ENCODE measurements around the gene CLEC16A.

The CLEC16A gene

GRCh38 chr16:10968498-10968897 is 24.1 kb downstream of the CLEC16A start:
- Histone ChIP-seq H3K27me3 (ENCODE audit: control insufficient read depth, insufficient read depth, low read length) (no peaks in the 10 kb centered on the region), H3K27ac (ENCODE audit: low read length) (no peak overlapping the region), H3K4me1 (ENCODE audit: control insufficient read depth, insufficient read depth, low read length) (peaks cover 5% of the 10 kb centered on the region; the same call in 1 of the 2 replicates), H3K4me3 (ENCODE audit: low read length) (no peak overlapping the region), H3K9me3 (ENCODE audit: control insufficient read depth, insufficient read depth, low read length) (no peaks in the 10 kb centered on the region), H3K36me3 (ENCODE audit: control insufficient read depth, insufficient read depth, low read length) (no peaks in the 10 kb centered on the region)
- DNase-seq (ENCODE audit: low read depth, low spot score): no peak
- WGBS (ENCODE audit: insufficient coverage, insufficient read length): no CpG with 5 or more reads among the region's 3 CpGs

GRCh38 chr16:10969615-10970014 is 25.3 kb downstream of the CLEC16A start:
- no CpG with 5 or more reads among the region's 1 CpG for WGBS (ENCODE audit: insufficient coverage, insufficient read length)
- no peak for DNase-seq (ENCODE audit: low read depth, low spot score)
- Histone ChIP-seq H3K4me3 (ENCODE audit: low read length) (no peak overlapping the region), H3K4me1 (ENCODE audit: control insufficient read depth, insufficient read depth, low read length) (0 out of 2 replicates have a peak, but pooled peaks cover 1% of the 10 kb centered on the region), H3K27me3 (ENCODE audit: control insufficient read depth, insufficient read depth, low read length) (no peaks in the 10 kb centered on the region), H3K27ac (ENCODE audit: low read length) (no peak overlapping the region), H3K9me3 (ENCODE audit: control insufficient read depth, insufficient read depth, low read length) (no peaks in the 10 kb centered on the region), H3K36me3 (ENCODE audit: control insufficient read depth, insufficient read depth, low read length) (no peaks in the 10 kb centered on the region)

- H3K36me3 ChIP-seq (ENCODE audit: control insufficient read depth, insufficient read depth, low read length): no peaks in the 10 kb centered on the region
- no CpG with 5 or more reads among the region's 2 CpGs for WGBS (ENCODE audit: insufficient coverage, insufficient read length)
- H3K4me1 ChIP-seq (ENCODE audit: control insufficient read depth, insufficient read depth, low read length): 0 out of 2 replicates have a peak, but pooled peaks cover 1% of the 10 kb centered on the region
Observed at GRCh38 chr16:10970065-10970464, 25.7 kb downstream of the CLEC16A start.

GRCh38 chr16:10971560-10971961 is 27.2 kb downstream of the CLEC16A start:
- no CpG with 5 or more reads among the region's 3 CpGs for WGBS (ENCODE audit: insufficient coverage, insufficient read length)
- H3K27ac ChIP-seq (ENCODE audit: low read length): no peak overlapping the region
- H3K36me3 ChIP-seq (ENCODE audit: control insufficient read depth, insufficient read depth, low read length): no peaks in the 10 kb centered on the region
- no peaks in the 10 kb centered on the region for H3K9me3 ChIP-seq (ENCODE audit: control insufficient read depth, insufficient read depth, low read length)
- no peak overlapping the region for H3K4me3 ChIP-seq (ENCODE audit: low read length)
- peak; percentile 50 for DNase-seq (ENCODE audit: low read depth, low spot score)
- no peaks in the 10 kb centered on the region for H3K27me3 ChIP-seq (ENCODE audit: control insufficient read depth, insufficient read depth, low read length)
- H3K4me1 ChIP-seq (ENCODE audit: control insufficient read depth, insufficient read depth, low read length): 0 out of 2 replicates have a peak, but pooled peaks cover 1% of the 10 kb centered on the region

More at GRCh38 chr16:10970065-10970464, 25.7 kb downstream of the CLEC16A start:
- Histone ChIP-seq H3K27me3 (ENCODE audit: control insufficient read depth, insufficient read depth, low read length) (no peaks in the 10 kb centered on the region), H3K27ac (ENCODE audit: low read length) (no peak overlapping the region), H3K9me3 (ENCODE audit: control insufficient read depth, insufficient read depth, low read length) (no peaks in the 10 kb centered on the region), H3K4me3 (ENCODE audit: low read length) (no peak overlapping the region)
- no peak for DNase-seq (ENCODE audit: low read depth, low spot score)

GRCh38 chr16:10972108-10972818 is 27.9 kb downstream of the CLEC16A start:
- Histone ChIP-seq H3K4me3 (ENCODE audit: low read length) (no peak overlapping the region), H3K27ac (ENCODE audit: low read length) (no peak overlapping the region), H3K27me3 (ENCODE audit: control insufficient read depth, insufficient read depth, low read length) (no peaks in the 10 kb centered on the region), H3K9me3 (ENCODE audit: control insufficient read depth, insufficient read depth, low read length) (no peaks in the 10 kb centered on the region), H3K36me3 (ENCODE audit: control insufficient read depth, insufficient read depth, low read length) (no peaks in the 10 kb centered on the region), H3K4me1 (ENCODE audit: control insufficient read depth, insufficient read depth, low read length) (0 out of 2 replicates have a peak, but pooled peaks cover 1% of the 10 kb centered on the region)
- no peak for DNase-seq (ENCODE audit: low read depth, low spot score)
- WGBS (ENCODE audit: insufficient coverage, insufficient read length): no CpG with 5 or more reads among the region's 4 CpGs

GRCh38 chr16:10972819-10973464 is 28.6 kb downstream of the CLEC16A start:
- H3K9me3 ChIP-seq (ENCODE audit: control insufficient read depth, insufficient read depth, low read length): no peaks in the 10 kb centered on the region
- H3K4me3 ChIP-seq (ENCODE audit: low read length): no peak overlapping the region
- no peak for DNase-seq (ENCODE audit: low read depth, low spot score)
- no peaks in the 10 kb centered on the region for H3K36me3 ChIP-seq (ENCODE audit: control insufficient read depth, insufficient read depth, low read length)
- H3K4me1 ChIP-seq (ENCODE audit: control insufficient read depth, insufficient read depth, low read length): 0 out of 2 replicates have a peak, but pooled peaks cover 1% of the 10 kb centered on the region
- H3K27ac ChIP-seq (ENCODE audit: low read length): no peak overlapping the region
- WGBS (ENCODE audit: insufficient coverage, insufficient read length): no CpG with 5 or more reads among the region's 12 CpGs
- no peaks in the 10 kb centered on the region for H3K27me3 ChIP-seq (ENCODE audit: control insufficient read depth, insufficient read depth, low read length)

GRCh38 chr16:10976634-10977033 is 32.3 kb downstream of the CLEC16A start:
- WGBS (ENCODE audit: insufficient coverage, insufficient read length): no CpG with 5 or more reads among the region's 3 CpGs
- no peaks in the 10 kb centered on the region for H3K36me3 ChIP-seq (ENCODE audit: control insufficient read depth, insufficient read depth, low read length)
- no peak for DNase-seq (ENCODE audit: low read depth, low spot score)
- H3K27me3 ChIP-seq (ENCODE audit: control insufficient read depth, insufficient read depth, low read length): no peaks in the 10 kb centered on the region
- no peak overlapping the region for H3K27ac ChIP-seq (ENCODE audit: low read length)
- 0 out of 2 replicates have a peak, but pooled peaks cover under 1% of the 10 kb centered on the region for H3K4me1 ChIP-seq (ENCODE audit: control insufficient read depth, insufficient read depth, low read length)
- H3K9me3 ChIP-seq (ENCODE audit: control insufficient read depth, insufficient read depth, low read length): no peaks in the 10 kb centered on the region
- H3K4me3 ChIP-seq (ENCODE audit: low read length): no peak overlapping the region

- Histone ChIP-seq H3K27ac (ENCODE audit: low read length) (no peak overlapping the region), H3K9me3 (ENCODE audit: control insufficient read depth, insufficient read depth, low read length) (no peaks in the 10 kb centered on the region), H3K4me1 (ENCODE audit: control insufficient read depth, insufficient read depth, low read length) (no peaks in the 10 kb centered on the region), H3K4me3 (ENCODE audit: low read length) (no peak overlapping the region), H3K27me3 (ENCODE audit: control insufficient read depth, insufficient read depth, low read length) (no peaks in the 10 kb centered on the region), H3K36me3 (ENCODE audit: control insufficient read depth, insufficient read depth, low read length) (no peaks in the 10 kb centered on the region)
- DNase-seq (ENCODE audit: low read depth, low spot score): no peak
- WGBS (ENCODE audit: insufficient coverage, insufficient read length): no CpG with 5 or more reads among the region's 6 CpGs
Observed at GRCh38 chr16:10978124-10978523, 33.8 kb downstream of the CLEC16A start.

- no peak for DNase-seq (ENCODE audit: low read depth, low spot score)
- Histone ChIP-seq H3K4me3 (ENCODE audit: low read length) (no peak overlapping the region), H3K36me3 (ENCODE audit: control insufficient read depth, insufficient read depth, low read length) (no peaks in the 10 kb centered on the region), H3K9me3 (ENCODE audit: control insufficient read depth, insufficient read depth, low read length) (no peaks in the 10 kb centered on the region), H3K27ac (ENCODE audit: low read length) (no peak overlapping the region), H3K4me1 (ENCODE audit: control insufficient read depth, insufficient read depth, low read length) (no peaks in the 10 kb centered on the region), H3K27me3 (ENCODE audit: control insufficient read depth, insufficient read depth, low read length) (no peaks in the 10 kb centered on the region)
- WGBS (ENCODE audit: insufficient coverage, insufficient read length): no CpG with 5 or more reads among the region's 14 CpGs
Observed at GRCh38 chr16:10978871-10979446, 34.6 kb downstream of the CLEC16A start.

- Histone ChIP-seq H3K27ac (ENCODE audit: low read length) (no peak overlapping the region), H3K36me3 (ENCODE audit: control insufficient read depth, insufficient read depth, low read length) (no peaks in the 10 kb centered on the region), H3K4me3 (ENCODE audit: low read length) (no peak overlapping the region), H3K9me3 (ENCODE audit: control insufficient read depth, insufficient read depth, low read length) (no peaks in the 10 kb centered on the region), H3K4me1 (ENCODE audit: control insufficient read depth, insufficient read depth, low read length) (no peaks in the 10 kb centered on the region), H3K27me3 (ENCODE audit: control insufficient read depth, insufficient read depth, low read length) (no peaks in the 10 kb centered on the region)
- no CpG with 5 or more reads among the region's 19 CpGs for WGBS (ENCODE audit: insufficient coverage, insufficient read length)
- no peak for DNase-seq (ENCODE audit: low read depth, low spot score)
Observed at GRCh38 chr16:10979717-10980601, 35.6 kb downstream of the CLEC16A start.
